SIG-M5 (cell line): ENCODE results near the gene UGT1A9.
"Not testable (repeated sequence)": the region's sequence is repeated elsewhere in the genome, so short reads cannot be mapped to it uniquely, and the experiment has no call there.

ENCODE experiments used
- DNase-seq: peaks from one replicate; lab custom pipeline; 2025; lab: John Stamatoyannopoulos, UW

Gene UGT1A9

DNA sequence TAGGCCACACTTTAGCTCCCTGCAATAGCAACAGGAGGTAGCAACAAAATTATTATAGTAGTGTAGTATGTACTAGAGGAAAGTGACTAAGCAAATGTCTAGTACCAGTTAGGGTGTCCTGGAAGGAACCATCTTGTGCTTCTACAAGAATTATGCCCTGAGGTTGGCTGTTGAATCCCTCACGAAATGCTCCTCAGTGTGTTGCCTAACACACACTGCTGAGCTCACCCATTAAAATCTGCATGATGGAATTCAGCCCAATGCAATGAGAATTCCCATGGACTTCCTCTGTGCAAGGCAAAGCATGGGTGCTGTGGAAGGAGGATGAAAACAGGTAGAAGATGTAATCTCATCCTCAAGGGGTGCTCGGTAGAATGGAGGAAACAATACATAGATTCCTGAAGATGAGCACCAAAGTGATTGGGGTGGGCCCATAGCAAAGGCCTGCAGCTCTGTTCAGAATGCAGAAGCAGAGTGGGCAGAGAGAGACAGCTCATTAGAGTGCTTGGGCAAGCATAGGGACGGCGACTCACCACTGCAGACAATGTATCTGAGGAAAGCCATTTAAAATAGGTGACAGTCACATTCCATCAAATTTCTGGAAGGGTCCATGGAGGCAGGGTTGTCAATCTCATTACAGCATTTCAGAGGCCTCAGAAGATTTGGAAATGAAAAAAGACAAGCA, 8.8 kb downstream of the UGT1A9 start:
- no peak for DNase-seq

- no peak for DNase-seq
These were observed 9.9 kb downstream of the UGT1A9 start, which contains the start of gene UGT1A7 for GRCh38 chr2:233681521-233682099. Gene UGT1A7, plus strand, starts transcription at chr2:233681901. Its CDS starts 37 bp downstream, at chr2:233681938.

DNA sequence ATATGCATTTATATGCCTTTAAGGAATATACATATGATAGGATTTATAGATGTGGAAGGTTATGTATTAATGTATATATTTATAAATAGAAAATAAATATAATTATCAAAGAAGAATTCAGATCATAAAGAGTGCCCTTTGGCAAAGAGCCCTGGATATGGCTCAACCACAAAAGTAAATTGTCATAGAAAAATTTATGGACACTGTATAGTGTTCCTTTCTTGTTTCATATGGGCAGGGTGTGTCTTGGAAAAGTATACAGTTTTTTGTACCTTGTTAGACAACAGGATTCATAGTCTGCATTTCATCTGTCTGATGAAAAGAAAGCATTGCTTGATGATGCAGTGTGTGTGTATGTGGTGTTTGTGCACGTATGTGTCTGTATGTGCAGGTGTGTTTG, 12.9 kb downstream of the UGT1A9 start:
- no peak for DNase-seq

DNA sequence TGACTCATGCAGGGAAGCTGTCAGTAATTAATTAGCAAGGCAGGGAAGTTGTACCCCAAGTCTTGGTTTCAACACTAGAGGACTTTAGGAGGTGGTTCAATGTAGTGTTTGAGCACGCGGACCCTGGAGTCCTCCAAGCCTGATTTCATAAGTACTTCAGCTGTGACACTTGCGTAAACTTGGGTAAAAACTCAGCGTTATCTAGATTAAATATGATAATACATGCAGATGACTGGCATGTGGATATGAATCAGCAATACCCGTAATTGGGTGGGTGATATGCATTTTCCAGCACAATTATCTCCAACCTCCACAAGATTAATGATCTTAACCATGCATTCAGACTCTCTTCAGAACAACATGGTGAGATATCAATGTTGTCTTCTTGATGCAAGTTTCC, 15.2 kb downstream of the UGT1A9 start:
- DNase-seq = no peak

DNA sequence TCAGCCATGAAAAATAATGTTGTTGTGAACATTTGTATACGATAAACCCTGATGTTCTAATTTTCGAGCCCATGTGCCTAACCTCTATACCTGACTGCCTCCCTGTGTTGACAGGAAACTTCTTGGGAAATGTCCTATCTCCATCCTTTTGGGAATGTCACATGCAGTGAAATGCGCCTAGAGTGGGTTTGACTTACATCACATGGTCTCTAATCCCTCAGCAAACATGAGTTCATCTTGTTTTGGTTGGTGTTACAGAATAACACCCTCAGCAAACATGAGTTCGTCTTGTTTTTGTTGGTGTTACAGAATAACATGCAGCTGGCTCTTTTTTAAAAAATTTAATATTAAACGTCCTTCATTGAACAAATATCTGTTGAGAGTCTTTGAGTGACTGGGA, 16.6 kb downstream of the UGT1A9 start:
- no peak for DNase-seq

DNA sequence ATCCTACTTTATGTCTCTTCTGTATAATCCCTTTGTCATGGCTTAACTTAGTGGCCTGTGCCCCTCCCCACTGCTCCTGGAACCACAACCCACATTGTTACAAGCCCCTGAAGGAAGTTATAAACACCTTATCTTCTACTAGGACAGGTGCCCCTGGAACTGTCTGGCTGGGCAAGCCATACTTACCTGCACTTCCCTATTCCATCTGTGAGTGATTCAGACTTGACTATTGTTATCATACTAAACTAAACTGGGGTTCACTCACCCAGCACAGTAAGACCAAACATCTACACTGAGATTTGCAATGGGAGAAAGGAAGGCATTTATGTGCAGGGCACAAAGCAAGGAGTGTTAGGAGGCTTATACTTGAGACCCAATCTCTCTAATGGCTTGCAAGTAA, 17.3 kb downstream of the UGT1A9 start:
- DNase-seq = no peak

DNA sequence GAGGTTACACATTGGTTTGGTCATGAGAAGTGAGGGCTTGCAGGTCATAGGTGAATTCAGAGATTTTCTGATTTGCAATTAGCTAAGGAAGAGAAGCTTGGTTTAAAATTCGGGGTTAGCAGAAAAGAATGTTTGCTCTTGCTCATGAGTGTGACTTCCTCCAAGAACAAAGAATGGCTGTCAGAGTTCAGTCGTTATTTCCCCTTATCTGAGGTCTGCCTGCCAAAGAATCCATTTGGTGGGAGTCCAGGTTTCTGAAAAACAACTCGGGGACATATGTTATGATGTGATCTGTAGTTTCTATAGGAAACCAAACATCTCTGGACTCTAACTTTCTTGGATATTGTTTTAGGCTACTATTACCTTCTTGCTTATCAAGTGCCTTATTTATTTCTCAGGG, 17.8 kb downstream of the UGT1A9 start:
- DNase-seq = no peak

DNA sequence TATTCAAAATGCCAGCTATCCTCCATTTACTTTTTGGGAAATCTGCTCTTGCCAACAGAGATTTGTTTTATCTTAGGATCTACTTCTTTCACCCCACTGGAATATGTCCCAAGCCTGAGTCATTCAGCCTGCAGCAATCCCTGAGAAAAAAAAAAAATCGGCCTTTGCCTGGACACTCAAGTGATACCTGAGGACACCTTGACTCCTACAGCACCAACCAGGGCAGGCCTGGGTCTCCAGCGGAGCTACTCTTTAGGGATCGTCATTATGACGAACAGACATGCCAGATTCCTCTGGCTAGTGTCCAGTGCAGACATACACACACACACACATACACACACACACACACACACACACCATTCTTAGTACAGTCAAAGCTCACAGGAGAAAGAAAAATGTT, 18.7 kb downstream of the UGT1A9 start:
- no peak for DNase-seq

DNA sequence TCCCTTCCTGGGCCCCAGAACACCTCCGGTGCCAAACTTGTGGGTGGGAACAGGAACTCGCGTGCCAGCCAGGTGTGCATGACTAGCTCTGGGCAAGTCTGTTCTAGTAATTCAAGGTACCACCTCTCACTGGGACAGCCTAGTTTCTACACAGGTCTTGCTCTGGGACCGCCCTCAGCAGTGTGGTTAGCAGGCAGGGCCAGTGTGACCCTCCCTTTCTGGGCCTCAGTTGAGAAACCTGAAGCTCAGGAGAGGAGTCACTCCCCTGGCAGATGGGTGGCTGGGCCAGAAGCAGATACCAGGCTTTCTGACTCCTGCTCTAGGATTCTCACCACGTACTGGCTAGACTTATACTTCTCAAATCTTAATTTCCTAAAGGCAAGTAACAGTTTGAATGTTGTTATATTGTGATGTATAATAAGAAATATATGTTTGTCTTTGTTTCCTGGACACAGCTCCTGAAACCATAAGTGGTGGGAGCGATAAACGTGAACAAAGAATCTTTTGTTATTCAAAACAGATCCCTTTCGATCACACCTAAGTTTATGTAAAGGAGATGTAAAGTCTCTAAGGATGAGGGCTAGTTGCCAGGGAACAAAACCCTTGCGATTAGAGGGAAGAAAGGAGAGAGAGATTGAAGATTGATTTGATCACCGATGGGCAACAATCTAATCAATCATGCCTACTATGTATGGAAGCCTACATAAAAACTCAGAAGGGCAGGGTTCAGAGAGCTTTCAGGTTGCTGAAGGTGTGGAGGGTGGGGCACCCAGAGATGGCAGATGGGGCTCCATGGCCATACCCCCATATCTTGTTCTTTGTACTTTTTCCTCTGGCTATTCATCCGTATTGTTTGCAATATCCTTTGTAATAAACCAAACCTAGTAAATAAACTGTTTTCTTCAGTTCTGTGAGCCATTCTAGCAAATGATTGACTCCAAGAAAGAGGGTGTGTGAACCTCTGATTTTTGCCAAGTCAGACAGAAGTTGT, 20.0 kb downstream of the UGT1A9 start:
- DNase-seq = no peak

- no peak for DNase-seq
These were observed 20.9 kb downstream of the UGT1A9 start, which contains the start of gene UGT1A6 for GRCh38 chr2:233692648-233693047. Gene UGT1A6, plus strand, starts transcription at chr2:233692890. Its CDS starts 115 bp downstream, at chr2:233693005.

GRCh38 chr2:233693963-233694362, 22.3 kb downstream of the UGT1A9 start:
- no peak for DNase-seq

DNA sequence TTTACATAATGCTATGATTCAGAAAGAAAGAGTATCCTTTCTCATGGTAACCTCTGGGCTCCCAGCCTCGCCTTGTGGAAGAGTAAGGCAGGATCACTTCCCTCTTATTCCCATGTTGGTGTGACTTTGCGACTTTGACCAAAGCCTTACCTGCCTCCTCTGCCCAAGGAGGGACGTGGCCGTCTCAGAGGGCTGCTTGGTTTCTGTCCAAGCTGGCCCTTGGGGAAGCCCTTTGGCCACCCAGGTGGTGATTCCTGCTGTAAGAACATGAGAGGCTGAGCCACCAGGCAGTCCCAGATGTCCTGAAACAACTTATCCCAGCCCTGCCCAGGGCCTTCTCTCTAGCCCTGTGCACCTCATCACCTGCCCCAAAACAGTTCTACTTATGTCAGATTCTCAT, 27.0 kb downstream of the UGT1A9 start:
- no peak for DNase-seq

DNA sequence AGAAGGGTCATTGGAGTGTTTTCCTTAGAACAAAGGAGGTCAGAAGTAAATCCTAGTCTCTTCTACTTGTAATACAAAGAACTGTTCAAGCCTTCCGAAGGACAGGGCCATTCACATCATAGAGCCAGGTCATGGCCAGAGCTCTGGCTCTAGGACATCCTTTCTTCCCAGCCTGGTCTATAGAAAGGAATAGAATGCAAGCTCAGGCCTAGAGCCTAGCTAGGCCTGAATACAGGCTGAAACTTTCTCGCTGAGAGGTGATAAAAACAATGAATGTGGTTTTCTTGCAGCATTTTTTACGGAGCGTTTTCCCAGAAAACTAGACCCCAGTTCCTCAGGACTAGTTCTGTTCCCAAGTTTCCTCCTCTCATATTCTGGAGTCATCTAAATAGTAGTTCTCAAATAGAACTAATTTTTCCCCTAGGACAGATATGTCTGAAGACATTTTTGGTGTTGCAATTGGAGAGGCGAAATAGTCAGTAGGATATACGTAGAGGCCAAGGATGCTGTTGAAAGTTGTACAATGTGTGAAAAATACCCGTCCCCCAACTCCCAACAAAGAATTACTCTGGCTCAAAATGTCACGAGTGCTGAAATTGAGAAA, 27.8 kb downstream of the UGT1A9 start:
- no peak for DNase-seq

DNA sequence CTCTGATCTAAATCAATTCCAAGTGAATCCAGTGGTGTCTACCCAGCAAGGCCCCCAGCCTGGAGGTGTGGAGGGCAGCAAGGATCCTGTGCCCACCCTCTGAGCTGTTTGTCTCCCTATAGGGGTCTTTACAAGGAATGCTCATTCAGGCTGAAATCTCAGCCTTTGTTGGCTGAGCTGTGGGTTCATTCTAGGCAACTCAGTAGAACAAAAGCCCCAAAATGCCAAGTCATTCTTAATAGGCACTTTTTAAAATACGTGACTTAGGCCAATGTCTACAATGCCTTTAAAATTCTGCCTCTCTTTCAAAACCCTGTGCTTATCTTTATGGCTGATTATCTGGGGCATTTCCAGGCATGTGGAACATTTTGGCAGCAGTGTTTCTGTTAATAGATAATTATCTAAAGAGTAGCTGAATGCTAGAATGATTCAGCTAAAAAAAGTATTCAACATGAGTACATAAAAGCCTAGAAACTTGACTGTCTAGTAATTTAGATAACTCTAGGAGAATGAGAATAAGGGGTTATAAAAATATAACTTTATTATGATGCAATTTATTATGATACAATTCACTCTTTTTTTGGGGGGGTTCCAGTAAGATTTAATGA, 28.4 kb downstream of the UGT1A9 start:
- DNase-seq = no peak

DNA sequence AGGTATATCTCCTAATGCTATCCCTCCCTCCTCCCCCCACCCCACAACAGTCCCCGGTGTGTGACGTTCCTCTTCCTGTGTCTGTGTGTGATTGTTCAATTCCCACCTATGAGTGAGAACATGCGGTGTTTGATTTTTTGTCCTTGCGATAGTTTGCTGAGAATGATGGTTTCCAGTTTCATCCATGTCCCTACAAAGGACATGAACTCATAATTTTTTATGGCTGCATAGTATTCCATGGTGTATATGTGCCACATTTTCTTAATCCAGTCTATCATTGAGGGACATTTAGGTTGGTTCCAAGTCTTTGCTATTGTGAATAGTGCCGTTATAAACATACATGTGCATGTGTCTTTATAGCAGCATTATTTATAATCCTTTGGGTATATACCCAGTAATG, 29.1 kb downstream of the UGT1A9 start:
- DNase-seq = not testable (repeated sequence)

DNA sequence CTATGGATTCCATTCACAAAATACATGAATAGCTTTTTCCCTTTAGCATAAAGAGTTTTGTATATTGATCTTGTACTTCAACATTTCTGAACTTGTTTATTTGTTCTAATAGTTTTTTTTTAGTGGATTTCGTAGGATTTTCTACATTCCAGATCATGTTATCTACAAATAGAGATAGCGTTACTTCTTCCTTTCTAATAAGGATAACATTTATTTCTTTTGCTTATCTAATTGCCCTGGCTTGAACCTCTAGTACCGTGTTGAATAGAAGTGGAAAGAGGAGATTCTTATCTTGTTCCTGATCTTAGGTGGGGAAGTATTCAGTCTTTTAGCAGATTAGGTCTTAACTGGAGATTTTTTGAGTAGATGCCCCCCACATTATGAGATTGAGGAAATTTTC, 30.5 kb downstream of the UGT1A9 start:
- DNase-seq = no peak

DNA sequence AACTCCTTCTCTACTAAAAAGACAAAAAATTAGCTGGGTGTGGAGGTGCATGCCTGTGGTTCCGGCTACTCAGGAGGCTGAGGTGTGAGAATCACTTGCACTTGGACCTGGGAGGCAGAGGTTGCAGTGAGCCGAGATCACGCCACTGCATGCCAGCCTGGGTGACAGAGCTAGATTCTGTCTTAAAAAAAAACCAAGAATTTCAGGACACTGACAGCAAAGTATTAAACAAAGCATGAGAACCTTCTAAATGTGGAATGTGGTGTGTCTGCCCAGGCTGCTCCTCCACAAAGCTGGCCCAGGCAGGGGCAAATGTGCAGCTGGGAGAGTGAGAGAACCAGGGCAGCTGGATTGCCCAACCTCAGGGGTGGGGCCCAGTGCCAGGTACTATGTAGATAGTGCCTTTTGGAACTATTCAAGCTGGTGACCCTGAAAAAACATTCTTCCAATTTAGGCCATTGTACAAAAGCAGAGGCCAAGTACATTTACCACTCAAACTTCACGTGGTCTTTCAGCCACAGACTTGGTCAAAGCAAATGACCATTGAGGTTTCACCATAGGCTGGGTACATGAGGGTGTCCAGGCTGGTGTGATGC, 34.3 kb downstream of the UGT1A9 start:
- no peak for DNase-seq

- DNase-seq = no peak
These were observed 35.0 kb downstream of the UGT1A9 start for GRCh38 chr2:233706720-233707119.

DNA sequence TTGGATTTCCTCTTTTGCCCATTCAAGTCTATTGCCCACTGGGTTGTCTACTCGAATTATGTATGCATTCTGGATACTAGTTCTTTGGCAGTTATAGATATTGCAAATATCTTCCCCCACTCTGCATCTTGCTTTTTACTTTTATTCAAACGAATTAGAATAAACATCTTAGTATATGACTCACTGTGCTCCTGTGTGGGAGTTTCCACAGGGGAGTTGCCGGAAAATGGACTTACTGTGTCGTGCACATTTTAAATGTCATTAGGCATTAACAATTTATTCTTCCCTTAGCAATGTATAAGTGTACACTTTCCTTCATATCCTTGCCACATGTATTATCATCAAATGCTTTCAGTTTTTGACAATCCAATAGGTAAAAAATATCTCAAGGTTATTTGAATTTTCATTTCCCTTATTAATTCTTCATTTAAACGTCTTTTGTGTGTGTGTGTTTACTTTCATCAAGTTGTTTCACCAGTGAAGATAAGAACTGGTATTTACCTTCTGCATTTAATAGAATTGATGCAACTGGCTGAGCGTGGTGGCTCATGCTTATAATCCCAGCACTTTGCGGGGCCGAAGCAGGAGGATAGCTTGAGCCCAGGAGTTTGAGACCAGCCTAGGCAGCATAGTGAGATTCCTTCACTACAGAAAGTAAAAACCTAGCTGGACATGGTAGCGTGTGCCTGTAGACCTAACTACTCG, 36.4 kb downstream of the UGT1A9 start:
- no peak for DNase-seq

DNA sequence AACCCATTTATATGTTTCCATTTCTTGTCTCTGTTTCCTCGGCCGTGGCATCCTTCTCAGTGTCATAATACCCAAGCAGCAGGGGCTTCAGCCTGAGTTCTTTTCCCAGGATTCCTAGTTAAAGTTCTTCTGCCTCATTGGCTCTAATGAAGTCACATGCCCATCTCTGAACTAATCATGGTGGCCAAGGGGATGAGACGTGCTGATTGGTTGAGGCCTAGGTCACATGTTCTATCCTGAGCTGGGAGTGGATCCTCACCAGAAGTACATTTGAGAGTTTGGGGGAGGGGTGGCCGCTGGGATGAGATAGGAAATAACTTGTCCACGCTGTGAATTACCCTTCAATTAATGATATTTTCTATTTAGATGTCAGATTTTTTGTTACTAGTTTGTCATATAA, 37.2 kb downstream of the UGT1A9 start:
- no peak for DNase-seq
